ENCODE data around the gene EPC2.
A peak's percentile ranks its signal among the peaks of the same experiment; 100 is the strongest.
"Not testable (repeated sequence)": the region's sequence is repeated elsewhere in the genome, so short reads cannot be mapped to it uniquely, and the experiment has no call there.

The EPC2 gene

GRCh38 chr2:148640767-148641166 is 3.8 kb upstream of the EPC2 start:
- no peak for DNase-seq (ENCODE audit: low read depth)

- no peak for DNase-seq (ENCODE audit: low read depth)
Measured at GRCh38 chr2:148642112-148642744, 2.3 kb upstream of the EPC2 start.

GRCh38 chr2:148642891-148643416 is 1.6 kb upstream of the EPC2 start:
- no peak for DNase-seq (ENCODE audit: low read depth)

- no peak for DNase-seq (ENCODE audit: low read depth)
Measured at GRCh38 chr2:148643421-148643820, 1.1 kb upstream of the EPC2 start.

GRCh38 chr2:148644883-148645538 is 460 bp downstream of the EPC2 start:
- peak; percentile 92 for DNase-seq (ENCODE audit: low read depth)

GRCh38 chr2:148645539-148646230 is 1.1 kb downstream of the EPC2 start:
- peak; percentile 45 for DNase-seq (ENCODE audit: low read depth)

- no peak for DNase-seq (ENCODE audit: low read depth)
Measured at GRCh38 chr2:148646231-148646559, 1.6 kb downstream of the EPC2 start.

- not testable (repeated sequence) for DNase-seq (ENCODE audit: low read depth)
Measured at GRCh38 chr2:148647711-148648110, 3.2 kb downstream of the EPC2 start.

GRCh38 chr2:148649936-148650335 is 5.4 kb downstream of the EPC2 start:
- no peak for DNase-seq (ENCODE audit: low read depth)

GRCh38 chr2:148650881-148651280 is 6.3 kb downstream of the EPC2 start:
- no peak for DNase-seq (ENCODE audit: low read depth)

- no peak for DNase-seq (ENCODE audit: low read depth)
Measured at GRCh38 chr2:148651972-148652371, 7.4 kb downstream of the EPC2 start.

GRCh38 chr2:148653437-148653836 is 8.9 kb downstream of the EPC2 start:
- no peak for DNase-seq (ENCODE audit: low read depth)

GRCh38 chr2:148654435-148654834 is 9.9 kb downstream of the EPC2 start:
- DNase-seq (ENCODE audit: low read depth) = no peak

- DNase-seq (ENCODE audit: low read depth) = no peak
Measured at GRCh38 chr2:148656516-148656915, 12.0 kb downstream of the EPC2 start.

- DNase-seq (ENCODE audit: low read depth) = no peak
Measured at GRCh38 chr2:148658807-148659722, 14.5 kb downstream of the EPC2 start.

GRCh38 chr2:148660999-148661398 is 16.4 kb downstream of the EPC2 start:
- no peak for DNase-seq (ENCODE audit: low read depth)

GRCh38 chr2:148662332-148662731 is 17.8 kb downstream of the EPC2 start:
- DNase-seq (ENCODE audit: low read depth) = not testable (repeated sequence)

GRCh38 chr2:148664229-148664628 is 19.7 kb downstream of the EPC2 start:
- DNase-seq (ENCODE audit: low read depth) = no peak

GRCh38 chr2:148666555-148666954 is 22.0 kb downstream of the EPC2 start:
- no peak for DNase-seq (ENCODE audit: low read depth)

- DNase-seq (ENCODE audit: low read depth) = no peak
Measured at GRCh38 chr2:148667113-148667836, 22.7 kb downstream of the EPC2 start.

- no peak for DNase-seq (ENCODE audit: low read depth)
Measured at GRCh38 chr2:148670773-148671172, 26.2 kb downstream of the EPC2 start.

Measured in activated T-helper 1 cell treated with Interleukin-2 at 50 U/mL for 16 hours (primary cell).